SKM-1 (cell line): ENCODE data around the gene STK31.
"Not testable (repeated sequence)": the region's sequence is repeated elsewhere in the genome, so short reads cannot be mapped to it uniquely, and the experiment has no call there.

Experiments
- DNase-seq: peaks from one replicate; lab custom pipeline; 2025; ENCODE audit not compliant: unreplicated experiment; lab: John Stamatoyannopoulos, UW

The STK31 gene

DNA sequence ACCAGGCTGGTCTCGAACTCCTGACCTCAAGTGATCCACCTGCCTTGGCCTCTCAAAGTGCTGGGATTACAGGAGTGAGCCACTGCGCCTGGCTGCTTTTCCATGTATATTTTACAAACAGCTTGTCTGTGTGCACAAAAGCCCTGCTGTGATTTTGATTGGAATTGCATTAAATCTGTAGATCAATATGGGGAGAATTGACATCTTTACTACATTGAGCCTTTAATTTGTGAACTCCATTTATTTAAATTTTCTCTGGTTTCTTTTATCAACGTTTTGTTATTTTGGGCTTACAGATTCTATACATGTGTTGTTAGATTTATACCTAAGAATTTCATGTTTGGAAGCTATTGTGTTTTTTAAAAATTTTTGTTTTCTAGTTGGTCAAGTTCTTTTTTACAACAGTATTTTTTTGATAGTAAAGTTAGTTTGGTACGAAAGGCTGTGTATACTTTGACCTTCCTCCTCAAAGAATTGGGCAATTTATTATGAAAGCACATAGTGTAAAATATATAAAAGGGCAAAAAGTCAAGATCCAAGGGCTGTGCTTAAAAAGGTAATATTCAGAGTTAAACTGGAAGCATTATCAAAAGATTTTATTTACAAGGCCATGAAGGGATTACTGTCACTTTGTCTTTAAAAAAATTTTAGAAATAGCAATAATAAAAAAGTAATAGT is 92.8 kb downstream of the STK31 start:
- DNase-seq: no peak

DNA sequence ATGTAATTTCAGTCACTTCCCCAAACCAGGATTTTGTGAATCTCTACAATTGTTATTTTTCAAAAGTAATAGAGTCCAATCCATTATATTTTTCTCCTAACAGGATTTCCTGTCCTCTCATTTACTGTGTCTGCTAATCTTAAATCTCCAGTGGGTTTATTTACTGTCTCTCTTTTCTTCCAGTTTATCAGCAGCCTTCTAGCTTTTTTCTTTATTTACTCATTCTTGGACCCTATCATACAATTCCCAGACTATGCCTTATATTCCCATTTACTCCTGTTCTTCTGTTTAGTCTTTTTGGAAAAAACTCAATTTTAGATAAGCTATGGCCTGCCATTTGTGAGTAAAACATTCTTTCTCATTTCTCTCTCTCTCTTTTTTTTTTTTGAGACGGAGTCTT is 94.7 kb downstream of the STK31 start:
- DNase-seq: no peak

- DNase-seq: no peak
These were observed 98.4 kb downstream of the STK31 start for GRCh38 chr7:23808421-23808820.

DNA sequence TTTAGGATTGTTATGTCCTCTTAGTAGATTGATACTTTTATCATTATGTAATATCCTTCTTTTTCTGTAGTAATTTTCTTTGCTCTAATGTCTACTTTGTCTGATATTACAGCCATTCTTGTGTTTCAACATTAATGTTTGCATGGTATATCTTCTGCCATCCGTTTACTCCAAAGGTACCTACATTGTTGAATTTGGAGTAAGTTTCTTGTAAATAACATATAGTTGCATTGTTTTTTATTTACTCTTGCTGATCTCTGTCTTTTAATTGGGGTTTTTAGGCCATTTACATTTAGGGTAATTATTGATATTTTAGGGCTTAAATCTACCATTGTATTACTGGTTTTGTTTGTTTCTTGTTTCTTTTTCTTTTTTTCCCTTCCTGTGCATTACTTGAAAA is 100.1 kb downstream of the STK31 start:
- no peak for DNase-seq

DNA sequence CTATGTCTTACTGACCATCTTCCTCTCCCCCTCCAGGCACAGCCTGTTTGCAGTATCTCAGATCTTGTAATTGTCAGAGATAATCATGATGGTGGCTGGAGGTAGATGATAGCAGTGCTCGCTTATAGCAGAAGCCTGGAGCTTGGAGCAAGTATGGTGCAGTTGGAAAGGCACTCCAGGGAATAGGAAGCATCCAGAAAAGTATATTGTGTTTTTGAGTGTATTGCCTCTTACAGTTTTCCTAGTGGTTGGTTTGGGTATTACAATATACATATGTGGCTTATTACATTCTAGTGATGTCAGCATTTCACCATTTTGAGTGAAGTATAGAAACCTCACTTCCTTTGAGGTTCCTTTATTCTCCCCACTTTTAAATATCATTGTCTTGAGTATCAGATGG is 101.5 kb downstream of the STK31 start:
- DNase-seq: no peak

- DNase-seq: not testable (repeated sequence)
These were observed 118.1 kb downstream of the STK31 start for GRCh38 chr7:23828125-23828524.

DNA sequence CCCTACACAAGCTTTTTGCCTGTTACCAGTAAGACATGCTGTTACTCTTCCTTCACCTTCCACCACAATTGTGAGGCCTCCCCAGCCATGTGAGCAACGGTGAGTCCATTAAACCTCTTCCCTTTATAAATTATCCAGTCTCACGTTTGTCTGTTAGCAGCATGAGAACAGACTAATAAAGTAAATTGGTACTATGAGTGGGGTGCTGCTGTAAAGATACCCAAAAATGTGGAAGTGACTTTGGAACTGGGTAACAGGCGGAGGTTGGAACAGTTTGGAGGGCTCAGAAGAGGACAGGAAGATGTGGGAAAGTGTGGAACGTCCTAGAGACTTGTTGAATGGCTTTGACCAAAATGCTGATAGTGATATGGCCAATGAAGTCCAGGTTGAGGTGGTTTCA is 122.7 kb downstream of the STK31 start:
- DNase-seq: not testable (repeated sequence)

- no peak for DNase-seq
These were observed 123.4 kb downstream of the STK31 start for GRCh38 chr7:23833405-23833804.

DNA sequence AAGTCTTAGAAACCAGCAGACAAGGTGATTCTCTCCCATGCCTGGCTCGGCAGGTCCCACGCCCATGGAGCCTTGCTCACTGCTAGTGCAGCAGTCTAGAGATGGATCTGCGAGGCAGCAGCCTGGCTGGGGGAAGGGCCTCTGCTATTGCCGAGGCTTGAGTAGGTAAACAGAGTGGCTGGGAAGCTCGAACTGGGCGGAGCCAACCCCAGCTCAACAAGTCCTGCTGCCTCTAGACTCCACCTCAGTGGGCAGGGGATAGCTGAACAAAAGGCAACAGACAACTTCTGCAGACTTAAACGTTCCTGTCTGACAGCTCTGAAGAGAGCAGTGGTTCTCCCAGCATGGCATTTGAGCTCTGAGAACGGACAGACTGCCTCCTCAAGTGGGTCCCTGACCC is 134.8 kb downstream of the STK31 start:
- DNase-seq: not testable (repeated sequence)

DNA sequence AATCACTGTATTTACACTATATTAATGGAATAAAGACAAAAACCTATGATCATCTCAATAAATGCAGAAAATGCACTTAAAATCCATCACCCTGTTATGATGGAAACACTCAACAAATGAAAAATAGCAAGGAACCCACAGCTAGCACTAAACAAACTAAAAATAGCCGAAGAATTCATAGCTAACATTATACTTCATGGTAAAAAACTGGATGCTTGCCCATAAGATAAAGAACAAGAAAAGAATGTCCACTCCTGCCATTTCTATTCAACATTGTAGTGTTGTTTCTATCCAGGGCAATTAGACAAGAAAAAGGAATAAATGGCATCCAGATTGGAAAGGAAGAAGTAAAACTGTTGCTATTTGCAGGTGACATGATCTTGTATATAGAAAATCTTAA is 142.1 kb downstream of the STK31 start:
- no peak for DNase-seq

- DNase-seq: no peak
These were observed 143.0 kb downstream of the STK31 start for GRCh38 chr7:23852988-23853387.

- no peak for DNase-seq
These were observed 153.3 kb downstream of the STK31 start for GRCh38 chr7:23863209-23863787.

- no peak for DNase-seq
These were observed 155.0 kb downstream of the STK31 start for GRCh38 chr7:23864973-23865372.

DNA sequence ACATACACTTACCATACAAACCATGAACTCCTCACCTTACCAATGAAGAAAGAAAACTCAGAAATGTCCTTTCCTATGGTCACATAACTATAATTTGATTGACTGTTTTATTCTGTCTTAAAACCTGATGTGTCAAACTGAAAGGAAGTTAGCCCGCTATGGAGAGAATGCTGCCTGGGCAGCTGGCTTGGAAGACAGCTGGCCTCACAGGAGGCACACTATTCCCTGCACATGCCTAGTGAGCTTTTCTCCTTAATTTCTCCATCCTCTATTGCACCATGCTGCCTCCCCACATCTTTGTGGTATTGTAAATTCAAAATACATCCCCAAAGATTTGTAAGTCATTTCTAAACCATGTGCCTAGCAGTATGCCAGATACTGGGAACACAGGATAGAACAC is 163.3 kb downstream of the STK31 start:
- no peak for DNase-seq

DNA sequence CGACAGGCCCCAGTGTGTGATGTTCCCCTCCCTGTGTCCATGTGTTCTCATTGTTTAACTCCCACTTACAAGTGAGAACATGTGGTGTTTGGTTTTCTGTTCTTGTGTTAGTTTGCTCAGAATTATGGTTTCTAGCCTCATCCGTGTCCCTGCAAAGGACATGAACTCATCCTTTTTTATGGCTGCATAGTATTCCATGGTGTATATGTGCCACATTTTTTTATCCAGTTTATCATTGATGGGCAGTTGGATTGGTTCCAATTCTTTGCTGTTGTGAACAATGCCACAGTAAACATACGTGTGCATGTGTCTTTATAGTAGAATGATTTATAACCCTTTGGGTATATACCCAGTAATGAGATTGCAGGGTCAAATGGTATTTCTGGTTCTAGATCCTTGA is 166.5 kb downstream of the STK31 start:
- not testable (repeated sequence) for DNase-seq
